DMS153 treated with DMSO at 0.1 percent for 48 hours (cell line): ENCODE results near the gene SYNE2.
"Not testable (repeated sequence)": the region's sequence is repeated elsewhere in the genome, so short reads cannot be mapped to it uniquely, and the experiment has no call there.

Experiments used
- DNase-seq: peaks from one replicate; lab custom pipeline; 2025; ENCODE audit not compliant: unreplicated experiment; lab: John Stamatoyannopoulos, UW

Gene SYNE2

DNA sequence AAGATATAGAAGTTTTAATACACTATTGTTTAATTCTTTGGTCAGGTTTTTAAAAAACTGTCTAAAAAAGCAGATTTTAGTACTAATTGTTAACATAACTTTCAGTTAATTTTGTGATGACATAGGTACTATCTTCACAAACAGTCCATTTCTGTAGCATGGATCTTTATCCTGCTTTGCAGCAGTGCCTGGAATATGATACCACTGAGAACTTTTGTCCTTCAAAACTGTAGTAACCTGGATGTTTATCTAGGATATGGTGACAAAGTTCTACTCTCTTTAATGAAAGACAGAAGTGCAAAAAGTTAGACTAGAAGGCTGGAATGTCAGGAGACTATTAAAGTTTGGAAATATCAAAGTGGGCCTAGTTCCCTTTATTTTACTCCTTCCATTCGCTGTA lies 159.9 kb downstream of the SYNE2 start:
- DNase-seq, result no peak

DNA sequence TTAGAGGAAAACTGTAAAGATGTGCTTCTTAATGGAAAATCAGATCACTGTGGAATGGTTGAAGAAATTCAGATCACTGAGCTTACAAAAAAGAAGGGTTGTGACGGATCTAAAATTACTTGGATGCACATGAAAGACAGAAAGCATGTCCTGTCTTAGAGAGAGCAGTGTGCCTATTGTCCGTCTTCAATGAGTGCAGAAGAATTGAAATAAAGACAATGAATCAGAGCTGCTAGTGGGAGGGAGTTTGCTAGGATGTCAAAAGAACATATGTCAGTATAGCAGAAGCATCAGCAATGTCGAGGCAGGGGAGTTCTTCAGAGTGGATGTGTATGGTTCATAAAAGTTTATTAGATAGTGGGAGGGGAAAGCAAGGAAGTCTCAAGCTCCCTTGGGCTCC lies 172.7 kb downstream of the SYNE2 start:
- DNase-seq, result no peak

DNA sequence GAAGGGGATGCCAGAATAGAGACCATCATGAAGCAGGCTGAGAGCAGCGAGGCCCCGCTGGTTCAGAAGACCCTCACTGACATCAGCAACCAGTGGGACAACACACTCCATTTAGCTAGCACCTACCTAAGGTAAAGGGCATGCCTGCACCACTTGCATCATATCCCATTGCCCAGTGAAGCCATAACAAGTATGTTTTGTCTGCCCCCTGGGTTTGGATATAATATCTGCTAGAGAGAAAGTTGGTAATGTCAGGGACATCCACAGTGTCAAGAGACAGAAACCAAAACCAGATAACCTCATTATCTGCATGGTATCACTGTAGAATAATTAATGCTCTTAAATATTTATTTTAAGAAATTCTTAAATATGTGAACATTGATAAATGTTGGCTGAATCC lies 173.8 kb downstream of the SYNE2 start:
- DNase-seq, result no peak

DNA sequence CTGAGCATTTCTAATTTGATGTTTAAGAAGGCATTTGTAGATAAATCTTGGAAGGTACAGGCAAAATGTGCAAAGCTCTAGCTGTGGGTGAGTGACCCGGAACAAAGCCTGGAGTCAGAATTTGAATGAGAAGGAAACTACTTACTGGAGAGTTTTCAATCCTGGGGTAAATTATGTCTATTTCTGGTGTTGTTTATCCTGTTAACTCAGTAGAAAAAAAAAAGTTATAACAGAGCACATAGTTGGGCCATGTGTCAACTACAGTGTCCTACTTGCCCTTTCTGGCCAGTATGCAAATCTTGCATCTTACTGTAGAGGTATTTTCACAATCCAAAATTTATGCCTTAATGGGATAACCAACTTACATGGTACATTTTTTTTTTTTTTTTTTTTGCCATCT lies 182.3 kb downstream of the SYNE2 start:
- no peak for DNase-seq

DNA sequence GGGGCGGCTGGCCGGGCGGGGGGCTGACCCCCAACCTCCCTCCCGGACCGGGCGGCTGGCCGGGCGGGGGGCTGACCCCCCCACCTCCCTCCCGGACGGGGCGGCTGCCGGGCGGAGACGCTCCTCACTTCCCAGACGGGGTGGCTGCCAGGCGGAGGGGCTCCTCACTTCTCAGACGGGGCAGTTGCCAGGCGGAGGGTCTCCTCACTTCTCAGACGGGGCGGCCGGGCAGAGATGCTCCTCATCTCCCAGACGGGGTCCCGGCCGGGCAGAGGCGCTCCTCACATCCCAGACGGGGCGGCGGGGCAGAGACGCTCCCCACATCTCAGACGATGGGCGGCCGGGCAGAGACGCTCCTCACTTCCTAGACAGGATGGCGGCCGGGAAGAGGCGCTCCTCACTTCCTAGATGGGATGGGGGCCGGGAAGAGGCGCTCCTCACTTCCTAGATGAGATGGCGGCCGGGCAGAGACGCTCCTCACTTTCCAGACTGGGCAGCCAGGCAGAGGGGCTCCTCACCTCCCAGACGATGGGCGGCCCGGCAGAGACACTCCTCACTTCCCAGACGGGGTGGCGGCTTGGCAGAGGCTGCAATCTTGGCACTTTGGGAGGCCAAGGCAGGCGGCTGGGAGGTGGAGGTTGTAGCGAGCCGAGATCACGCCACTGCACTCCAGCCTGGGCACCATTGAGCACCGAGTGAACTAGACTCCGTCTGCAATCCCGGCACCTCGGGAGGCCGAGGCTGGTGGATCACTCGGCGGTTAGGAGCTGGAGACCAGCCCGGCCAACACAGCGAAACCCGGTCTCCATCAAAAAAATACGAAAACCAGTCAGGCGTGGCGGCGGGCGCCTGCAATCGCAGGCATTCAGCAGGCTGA lies 185.3 kb downstream of the SYNE2 start:
- DNase-seq, result not testable (repeated sequence)

DNA sequence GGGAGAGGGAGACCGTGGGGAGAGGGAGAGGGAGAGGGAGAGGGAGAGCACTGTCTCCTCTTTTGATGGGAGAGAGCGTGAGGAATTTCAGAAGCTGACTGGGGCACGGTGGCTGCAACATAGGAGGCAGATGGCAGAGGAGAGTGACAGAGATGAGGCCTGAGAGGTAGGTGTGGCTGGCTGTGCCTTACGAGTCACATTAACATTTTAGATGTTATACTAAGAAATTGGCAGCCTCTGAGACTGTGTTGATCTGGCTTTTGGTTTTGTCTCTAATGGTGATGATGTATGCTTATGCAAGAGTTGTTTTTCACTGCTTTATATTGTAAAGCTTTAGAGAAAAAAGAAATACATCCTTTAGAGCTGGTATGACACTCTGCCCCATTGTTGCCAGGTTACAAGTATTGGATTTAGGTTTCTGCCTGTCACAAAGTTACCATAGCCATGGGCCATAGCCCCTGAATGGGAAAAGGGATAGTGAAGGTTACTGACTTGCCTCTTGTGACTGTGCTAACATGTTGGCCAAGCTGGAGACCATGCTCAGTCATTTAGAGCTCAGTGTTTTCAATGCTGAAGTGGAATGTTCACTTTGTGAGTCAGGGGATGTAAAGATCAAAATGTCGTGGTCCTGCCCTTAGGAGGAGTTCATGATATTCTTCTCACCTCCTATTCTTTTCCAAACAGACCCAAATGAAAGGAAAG lies 186.2 kb downstream of the SYNE2 start:
- no peak for DNase-seq

DNA sequence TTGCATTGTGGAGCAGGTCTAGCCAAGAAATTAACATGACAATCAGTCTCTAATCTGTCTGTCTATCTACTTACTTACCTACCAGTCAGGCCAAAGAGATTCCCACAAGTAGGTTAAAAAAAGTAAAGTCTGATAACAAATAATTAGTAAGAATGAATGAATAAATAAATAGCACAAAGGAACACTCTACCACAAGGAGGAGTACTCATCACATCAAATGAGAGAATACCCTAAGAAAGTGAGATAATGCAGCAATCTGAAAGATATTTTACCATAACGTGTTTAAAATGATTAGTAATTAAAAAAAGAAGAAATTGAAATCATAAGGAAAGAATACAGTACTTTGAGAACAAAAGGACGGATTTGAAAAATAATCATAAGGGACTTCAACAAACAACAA lies 187.2 kb downstream of the SYNE2 start:
- DNase-seq, result no peak

DNA sequence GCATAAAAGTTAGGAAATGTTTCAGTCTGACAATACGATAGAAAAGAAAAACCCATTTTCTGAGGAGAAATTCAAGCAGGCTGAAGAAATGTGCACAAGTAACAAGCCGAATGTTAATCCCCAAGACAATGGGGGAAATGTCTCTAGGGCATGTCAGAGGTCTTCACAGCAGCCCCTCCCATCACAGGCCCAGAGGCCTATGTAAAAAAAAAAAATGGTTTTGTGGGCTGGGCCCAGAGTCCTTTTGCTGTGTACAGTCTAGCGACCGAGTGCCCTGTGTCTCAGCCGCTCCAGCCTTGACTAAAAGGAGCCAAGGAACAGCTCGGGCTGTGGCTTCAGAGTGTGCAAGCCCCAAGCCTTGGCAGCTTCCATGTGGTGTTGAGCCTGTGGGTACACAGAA lies 190.5 kb downstream of the SYNE2 start:
- not testable (repeated sequence) for DNase-seq

DNA sequence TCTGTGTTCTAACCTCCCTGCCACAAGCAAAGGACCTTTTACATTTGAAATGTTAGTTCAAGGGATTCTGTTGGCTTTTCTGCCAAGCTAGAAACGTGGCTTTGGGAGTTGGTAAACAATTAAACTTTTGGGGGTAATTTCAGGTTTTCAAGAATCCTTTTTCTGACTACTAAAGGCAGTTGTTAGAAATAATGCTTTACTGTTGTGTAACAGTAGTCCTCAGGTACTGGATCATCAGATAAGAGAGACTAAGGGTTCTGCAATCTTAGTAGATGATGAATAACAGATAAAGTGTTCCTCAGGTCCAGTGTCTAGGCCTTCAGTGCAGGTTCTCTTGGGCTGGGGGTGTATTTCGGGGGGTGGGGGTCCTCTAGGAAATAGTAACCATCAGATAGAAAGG lies 192.3 kb downstream of the SYNE2 start:
- no peak for DNase-seq

DNA sequence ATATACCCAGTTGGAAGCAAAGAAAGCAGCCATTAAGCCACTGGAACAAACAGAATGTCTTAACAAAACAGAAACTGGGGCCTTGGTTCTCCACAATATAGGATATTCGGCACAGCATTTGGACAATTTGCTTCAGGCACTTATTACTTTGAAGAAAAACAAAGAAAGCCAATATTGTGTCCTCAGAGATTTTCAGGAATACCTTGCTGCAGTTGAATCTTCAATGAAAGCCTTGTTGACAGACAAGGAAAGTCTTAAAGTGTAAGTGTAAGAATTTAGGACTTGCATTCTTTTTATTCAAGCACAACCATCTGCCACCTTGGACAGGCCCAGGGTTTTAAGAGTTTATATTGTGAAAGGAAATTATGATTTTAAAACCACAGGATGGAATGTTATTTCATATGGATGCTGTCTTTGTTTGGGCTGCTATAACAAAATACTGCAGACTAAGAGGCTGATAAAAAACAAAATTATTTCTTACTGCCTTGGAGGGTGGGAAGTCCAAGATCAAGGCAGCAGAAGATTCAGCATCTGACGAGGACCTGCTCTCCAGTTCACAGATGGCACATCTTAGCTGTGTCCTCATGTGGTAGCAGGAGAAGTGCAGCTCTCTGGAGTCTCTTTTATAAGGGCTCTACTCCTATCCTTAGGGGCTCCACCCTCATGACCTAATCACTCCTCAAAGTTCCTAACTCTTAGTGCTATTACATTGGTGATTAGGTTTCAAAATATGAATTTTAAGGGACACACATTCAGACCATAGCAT lies 197.0 kb downstream of the SYNE2 start:
- no peak for DNase-seq

DNA sequence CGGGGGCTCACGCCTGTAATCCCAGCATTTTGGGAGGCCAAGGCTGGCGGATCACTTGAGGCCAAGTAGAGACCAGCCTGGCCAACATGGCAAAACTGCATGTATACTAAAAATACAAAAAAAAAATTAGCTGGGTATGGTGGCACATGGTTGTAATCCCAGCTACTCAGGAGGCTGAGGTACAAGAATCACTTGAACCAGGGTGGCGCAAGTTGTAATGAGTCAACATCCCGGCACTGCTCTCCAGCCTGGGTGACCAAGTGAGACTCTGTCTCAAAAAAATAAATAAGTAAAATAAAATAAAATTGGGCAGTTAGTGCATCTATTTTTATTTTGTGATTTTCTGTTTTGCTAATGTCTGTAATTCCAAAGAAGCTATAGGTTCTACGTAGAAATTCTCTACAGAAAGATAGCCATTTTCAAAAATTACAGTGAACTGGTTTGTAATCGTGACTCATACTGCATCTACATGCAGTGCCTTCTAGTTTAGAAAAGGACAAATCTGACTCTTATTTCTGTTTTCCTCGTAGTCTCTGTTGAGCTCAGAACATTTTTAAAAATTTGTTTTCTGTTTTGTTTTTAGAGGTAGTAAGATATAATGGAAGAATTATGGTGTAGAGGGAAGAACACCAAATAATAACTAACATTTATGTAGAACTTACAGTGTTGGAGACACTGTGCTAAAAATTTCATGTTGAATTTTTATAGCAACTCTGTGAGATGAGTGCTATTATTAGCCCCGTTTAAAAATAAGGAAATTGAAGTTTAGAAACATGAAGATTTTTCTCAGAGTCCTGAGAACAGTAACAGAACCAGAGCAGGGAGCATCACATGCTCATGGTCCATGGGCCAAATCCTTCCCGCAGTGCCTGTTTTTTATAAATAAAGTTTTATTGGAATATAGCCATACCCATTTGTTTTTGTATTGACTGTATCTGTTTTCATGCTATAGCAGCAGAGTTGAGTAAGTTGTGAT lies 201.2 kb downstream of the SYNE2 start:
- no peak for DNase-seq

DNA sequence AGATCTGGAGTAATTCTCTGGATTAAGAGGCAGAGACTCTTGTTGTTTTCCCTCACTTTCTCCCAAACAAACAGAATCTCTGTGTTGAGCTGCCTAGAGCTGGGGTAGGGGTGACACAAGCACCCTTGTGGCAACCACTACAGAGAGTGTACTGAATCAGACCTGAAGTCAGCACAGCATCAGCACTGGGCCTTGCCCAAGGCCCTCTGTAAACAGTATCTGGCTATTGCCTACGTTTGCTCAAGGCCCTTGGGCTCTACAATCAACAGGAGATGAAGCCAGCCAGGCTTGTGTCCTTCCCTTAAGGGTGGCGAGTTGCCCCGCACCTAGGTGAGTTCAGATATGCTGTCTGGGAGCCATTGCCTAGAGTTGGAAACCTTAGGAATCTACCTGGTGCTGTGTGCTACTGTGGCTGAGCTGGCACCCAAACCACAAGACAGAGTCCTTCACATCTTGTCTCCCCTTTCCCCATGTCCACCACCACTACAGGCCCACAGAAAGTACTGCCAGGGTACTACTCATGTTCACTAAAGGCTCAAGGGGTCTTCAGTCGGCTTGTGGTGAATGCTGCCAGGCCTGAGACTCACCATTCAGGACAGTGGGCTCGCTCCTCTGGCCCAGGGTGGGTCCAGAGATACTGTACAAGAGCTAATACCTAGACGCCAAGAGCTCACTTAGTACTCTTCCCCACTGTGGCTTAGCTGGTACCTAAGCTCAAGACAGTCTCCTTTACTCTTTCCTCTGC lies 206.8 kb downstream of the SYNE2 start:
- DNase-seq, result no peak

DNA sequence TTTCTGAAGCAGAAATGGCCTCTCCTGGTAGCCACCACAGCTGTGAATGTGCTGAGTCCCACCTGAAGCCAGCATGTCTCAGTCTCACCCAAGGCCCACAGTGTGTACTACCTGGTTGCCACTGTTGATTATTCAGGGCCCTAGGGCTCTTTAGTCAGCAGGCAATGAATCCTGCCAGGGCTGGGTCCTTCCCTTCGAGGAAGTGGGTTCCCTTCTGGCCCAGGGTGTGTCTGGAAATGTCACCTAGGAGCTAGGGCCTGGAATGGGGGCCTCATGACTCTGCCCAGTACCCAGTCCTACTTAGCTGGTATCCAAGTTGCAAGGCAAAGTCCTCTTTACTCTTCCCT lies 207.4 kb downstream of the SYNE2 start:
- no peak for DNase-seq

DNA sequence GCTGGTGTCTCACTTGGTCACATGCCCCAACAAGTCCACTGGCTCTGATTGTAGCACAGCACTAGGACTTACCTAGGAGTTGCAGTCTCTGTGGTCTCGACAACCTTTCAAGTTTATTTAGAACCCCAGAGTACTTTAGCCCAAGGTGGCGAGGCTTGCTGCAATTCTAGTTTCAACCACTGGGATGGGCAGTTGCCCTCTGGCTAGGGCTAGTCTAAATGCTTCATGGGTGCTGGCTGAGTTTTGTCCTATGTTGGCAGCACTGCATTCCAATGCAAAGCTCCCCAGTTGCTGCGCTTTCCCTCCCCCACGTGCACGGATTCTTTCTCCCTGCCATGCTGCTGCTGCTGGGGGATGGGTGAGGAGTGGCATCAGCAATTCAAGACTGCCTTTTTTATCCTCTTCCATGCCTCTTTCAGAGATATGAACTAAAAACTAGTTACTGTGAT lies 207.9 kb downstream of the SYNE2 start:
- DNase-seq, result no peak

DNA sequence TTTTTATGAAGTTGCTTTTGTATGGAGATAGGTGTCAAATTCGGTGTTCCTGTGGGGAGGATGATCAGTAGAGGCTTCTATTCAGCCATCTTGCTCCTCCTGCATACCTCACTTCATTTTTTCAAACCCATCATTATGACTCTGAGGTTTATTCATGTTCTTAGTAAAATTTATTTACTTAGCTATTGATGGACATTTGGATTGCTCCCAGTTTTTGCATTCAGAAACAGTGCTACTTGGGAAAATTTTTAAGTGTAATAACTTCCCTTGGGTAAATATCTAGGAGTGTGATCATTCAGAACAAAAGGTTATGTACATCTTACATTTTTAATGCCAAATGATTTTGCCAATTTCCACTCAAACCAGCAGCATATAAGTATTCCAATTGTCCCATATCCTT lies 208.3 kb downstream of the SYNE2 start:
- DNase-seq, result no peak

DNA sequence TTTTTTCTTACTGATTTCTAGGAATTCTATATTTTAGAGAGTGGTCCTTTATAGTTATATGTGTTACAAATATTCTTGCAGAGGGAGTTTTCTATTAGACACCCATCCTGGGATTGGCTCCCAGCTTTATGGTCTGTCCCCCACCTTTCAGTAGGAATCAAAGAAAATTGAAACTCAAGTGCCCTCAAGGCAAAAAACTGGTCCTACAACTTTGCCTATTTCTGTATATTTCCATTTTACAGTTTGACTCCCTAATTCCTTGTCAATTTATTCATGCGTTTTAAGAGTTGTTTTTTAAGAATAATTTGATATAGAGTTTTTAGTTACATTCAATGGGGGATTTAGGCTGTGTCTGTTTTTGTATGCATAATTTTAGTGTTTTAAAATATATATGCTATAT lies 208.9 kb downstream of the SYNE2 start:
- no peak for DNase-seq

DNA sequence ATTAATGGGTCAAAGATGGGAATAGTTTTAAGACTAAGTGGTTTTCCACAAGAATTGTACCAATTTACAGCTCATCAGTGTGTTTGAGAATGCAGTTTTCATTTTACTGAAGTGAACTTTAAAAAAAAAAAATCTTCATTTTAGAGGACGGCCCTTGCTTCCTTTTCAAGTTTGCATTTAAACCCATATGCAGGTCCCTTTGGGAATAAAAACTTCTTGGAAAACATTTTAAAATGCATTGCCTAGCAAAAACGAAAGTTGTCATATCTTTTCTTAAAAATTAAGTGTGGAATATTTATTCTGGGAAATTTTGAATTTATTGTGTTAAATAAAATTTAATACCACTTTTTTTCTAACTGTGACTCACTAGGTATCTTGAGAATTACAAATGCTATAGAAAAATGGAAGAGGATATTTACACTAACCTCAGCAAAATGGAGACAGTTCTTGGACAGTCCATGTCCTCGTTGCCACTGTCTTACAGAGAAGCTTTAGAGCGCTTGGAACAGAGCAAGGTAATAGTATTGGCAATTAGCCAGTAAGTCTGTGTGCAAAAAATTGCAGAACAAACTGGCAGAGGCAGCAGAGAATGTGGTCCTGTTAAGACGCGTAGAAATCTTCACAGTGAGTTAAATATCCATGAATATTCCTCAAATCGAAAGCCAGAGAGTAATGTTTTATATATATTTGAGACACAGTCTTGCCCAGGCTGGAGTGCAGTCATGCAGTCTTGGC lies 209.7 kb downstream of the SYNE2 start:
- DNase-seq, result no peak

DNA sequence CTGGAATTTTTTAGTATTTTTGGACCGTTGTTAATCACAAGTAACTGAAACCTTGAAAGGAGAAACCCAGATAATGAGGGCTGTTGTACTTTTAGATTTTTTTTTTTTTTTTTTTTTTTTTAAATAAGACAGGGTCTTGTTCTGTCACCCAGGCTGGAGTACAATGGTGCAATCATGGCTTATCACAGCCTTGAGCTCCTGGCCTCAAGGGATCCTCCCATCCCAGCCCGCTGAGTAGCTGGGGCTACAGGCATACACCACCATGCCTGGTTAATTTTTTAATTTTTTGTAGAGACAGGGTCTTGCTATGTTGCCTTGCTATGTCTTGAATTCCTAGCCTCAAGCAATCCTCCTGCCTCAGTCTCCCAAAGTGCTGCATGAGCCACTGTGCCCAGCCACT lies 211.6 kb downstream of the SYNE2 start:
- DNase-seq, result no peak

DNA sequence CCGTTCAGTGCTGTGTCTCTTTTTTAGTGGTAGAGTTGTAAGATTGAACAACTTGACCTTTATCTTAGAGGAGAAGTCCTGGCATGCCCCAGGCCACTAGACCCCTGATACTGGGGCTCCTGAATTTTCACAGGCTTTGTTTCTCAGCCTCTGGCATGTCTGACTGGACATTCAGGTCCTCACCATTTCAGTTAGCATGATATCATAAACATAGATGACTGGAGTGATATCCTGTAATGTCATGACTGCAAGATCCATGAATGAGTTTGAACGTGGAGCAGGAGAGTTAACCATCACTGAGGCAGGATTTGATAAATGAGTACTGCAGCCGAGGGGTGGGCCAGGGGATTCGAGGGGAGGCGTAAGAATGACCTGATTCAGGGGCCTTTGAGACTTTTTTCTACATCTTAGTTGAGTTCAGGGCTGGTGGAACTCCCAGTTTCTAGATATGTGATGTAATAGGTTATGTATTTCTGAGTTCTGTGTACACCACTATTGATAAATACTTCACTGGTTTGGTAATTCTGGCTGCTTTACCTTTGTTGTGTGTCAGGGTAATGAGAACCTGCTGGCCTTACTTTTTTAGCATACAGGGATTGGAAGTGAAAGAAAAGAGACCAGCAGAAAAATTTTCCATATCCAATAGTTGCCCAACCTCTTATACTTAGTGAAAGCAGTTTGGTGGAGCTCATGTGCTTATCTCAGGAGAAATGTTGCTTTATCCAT lies 217.0 kb downstream of the SYNE2 start:
- no peak for DNase-seq
